ENCODE results near the gene TSPAN2. TPM values are rescaled to one million over a fixed set of nuclear protein-coding genes. Genes with fewer than 3 reads are reported as not detected.

TSPAN2 gene
- total and polyA plus RNA-seq, 2 donors (not counting 3 experiments of a cell fraction or from before 2014, with no cell fraction given): 1.5 to 5.0 TPM

DNA sequence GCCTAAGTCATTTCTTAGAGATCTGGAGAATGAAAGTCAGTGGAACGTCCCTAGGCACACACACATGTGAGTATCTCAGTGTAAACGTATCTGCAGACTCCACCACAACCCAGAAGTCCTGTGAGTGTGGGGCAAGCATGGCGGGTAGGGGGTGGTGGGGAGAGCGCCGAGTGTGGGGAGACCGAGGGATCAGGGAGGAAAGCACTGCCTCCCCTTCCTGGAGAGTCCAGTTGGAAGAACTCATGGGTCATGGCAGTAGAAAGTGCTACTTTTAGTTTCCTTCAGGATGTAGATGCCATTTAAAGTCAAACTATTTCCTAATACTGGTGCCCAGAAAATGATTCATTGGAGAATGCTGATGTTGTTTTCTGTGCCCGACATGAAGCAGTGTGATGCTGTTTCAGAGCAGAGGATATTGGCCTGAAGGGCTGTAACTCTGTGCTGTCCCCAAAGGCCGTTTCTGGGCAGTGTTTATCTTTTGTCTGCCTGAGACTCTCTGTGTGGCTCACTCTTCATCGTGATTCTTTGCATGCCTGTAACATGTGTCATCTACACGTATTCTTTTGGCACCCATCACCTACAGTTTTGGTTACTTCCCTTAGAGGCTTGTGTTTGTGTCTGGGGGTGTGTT, 45.7 kb upstream of the TSPAN2 start:
- peak; percentile 12 for DNase-seq (ENCODE audit: low read depth, low spot score)
- dilution Hi-C loops (cut with MboI; ENCODE audit: extremely low pct_ligation_motif_present, low sequenced_read_pairs) (no loop called here), intact Hi-C loops (cut with micrococcal nuclease) (no loop called here)
- H3K36me3 ChIP-seq (ENCODE audit: control insufficient read depth in 2 of 2, extremely low read depth in 1 of 2, insufficient read depth in 2 of 2, low read length in 2 of 2): no peaks in the 10 kb centered on the region
- ChIA-PET CTCF (interaction anchor here (4.8 to 8.6 kb wide), 2 partner anchors 460 to 572 kb away, joined by 31 to 259 read pairs; no protein-coding TSS in a partner anchor), POLR2A (no interaction called here)
- TF ChIP-seq POLR2AphosphoS5 (IDR thresholded peaks at IDR 0.05; ENCODE audit: insufficient read depth, low read depth, low read length): no peak
- TF ChIP-seq JUN (IDR thresholded peaks at IDR 0.05; ENCODE audit: borderline replicate concordance, insufficient read depth, insufficient read length, low read depth): no peak
- TF ChIP-seq GATA2 (IDR thresholded peaks at IDR 0.05; ENCODE audit: insufficient read depth, insufficient read length, low read depth, low read length): no peak
- no peak for TF ChIP-seq FOS (IDR thresholded peaks at IDR 0.05; ENCODE audit: borderline replicate concordance, insufficient read depth, low read length)
- TF ChIP-seq POLR2A (IDR thresholded peaks at IDR 0.05; ENCODE audit: low read depth, low read length): no peak
- TF ChIP-seq, protein P1, sequence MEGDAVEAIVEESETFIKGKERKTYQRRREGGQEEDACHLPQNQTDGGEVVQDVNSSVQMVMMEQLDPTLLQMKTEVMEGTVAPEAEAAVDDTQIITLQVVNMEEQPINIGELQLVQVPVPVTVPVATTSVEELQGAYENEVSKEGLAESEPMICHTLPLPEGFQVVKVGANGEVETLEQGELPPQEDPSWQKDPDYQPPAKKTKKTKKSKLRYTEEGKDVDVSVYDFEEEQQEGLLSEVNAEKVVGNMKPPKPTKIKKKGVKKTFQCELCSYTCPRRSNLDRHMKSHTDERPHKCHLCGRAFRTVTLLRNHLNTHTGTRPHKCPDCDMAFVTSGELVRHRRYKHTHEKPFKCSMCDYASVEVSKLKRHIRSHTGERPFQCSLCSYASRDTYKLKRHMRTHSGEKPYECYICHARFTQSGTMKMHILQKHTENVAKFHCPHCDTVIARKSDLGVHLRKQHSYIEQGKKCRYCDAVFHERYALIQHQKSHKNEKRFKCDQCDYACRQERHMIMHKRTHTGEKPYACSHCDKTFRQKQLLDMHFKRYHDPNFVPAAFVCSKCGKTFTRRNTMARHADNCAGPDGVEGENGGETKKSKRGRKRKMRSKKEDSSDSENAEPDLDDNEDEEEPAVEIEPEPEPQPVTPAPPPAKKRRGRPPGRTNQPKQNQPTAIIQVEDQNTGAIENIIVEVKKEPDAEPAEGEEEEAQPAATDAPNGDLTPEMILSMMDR (IDR thresholded peaks at IDR 0.05; ENCODE audit: extremely low read depth in 1 of 2, insufficient read depth in 1 of 2, low read depth in 1 of 2, low read length in 2 of 2): no peak
- TF ChIP-seq, protein P2, sequence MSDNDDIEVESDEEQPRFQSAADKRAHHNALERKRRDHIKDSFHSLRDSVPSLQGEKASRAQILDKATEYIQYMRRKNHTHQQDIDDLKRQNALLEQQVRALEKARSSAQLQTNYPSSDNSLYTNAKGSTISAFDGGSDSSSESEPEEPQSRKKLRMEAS (IDR thresholded peaks at IDR 0.05; ENCODE audit: insufficient read depth, insufficient read length): no peak
- no peak for TF ChIP-seq EZH2 (IDR thresholded peaks at IDR 0.05; ENCODE audit: borderline replicate concordance, low read depth, low read length, severe bottlenecking)
- FAIRE-seq: no peak
- no peaks in the 10 kb centered on the region for H4K20me1 ChIP-seq (replicated peaks; ENCODE audit: control insufficient read depth, extremely low read depth, insufficient read depth, low read length)
- H3K4me1 ChIP-seq (ENCODE audit: control insufficient read depth, extremely low read depth, insufficient read depth, low read length): no peaks in the 10 kb centered on the region
- no peak overlapping the region for H3K27ac ChIP-seq (ENCODE audit: insufficient read depth, low read depth, low read length)
- H3K9ac ChIP-seq (replicated peaks; ENCODE audit: extremely low read depth, insufficient read depth, low read length): no peak overlapping the region
- H3K4me3 ChIP-seq (replicated peaks in 1 of 3; ENCODE audit: insufficient read depth in 1 of 3, low read depth in 1 of 3, low read length in 3 of 3): no peak overlapping the region
- H3K79me2 ChIP-seq (ENCODE audit: control insufficient read depth, insufficient read depth, low read length): no peaks in the 10 kb centered on the region
- no peak overlapping the region for H2AFZ ChIP-seq (ENCODE audit: low read depth, low read length)
- H3K27me3 ChIP-seq (ENCODE audit: control insufficient read depth in 2 of 2, insufficient read depth in 2 of 2, low read length in 2 of 2): no peaks in the 10 kb centered on the region
- H3K9me1 ChIP-seq (replicated peaks; ENCODE audit: control insufficient read depth, extremely low read depth, insufficient read depth, low read length): no peaks in the 10 kb centered on the region
- no peak overlapping the region for H3K4me2 ChIP-seq (ENCODE audit: insufficient read depth, low read length)
- BruUV-seq (replicated peaks): no TSS peak
- H3K9me3 ChIP-seq (replicated peaks; ENCODE audit: control insufficient read depth, insufficient read depth, low read length): no peaks in the 10 kb centered on the region

Data from endothelial cell of umbilical vein (primary cell).